ENCODE results near the gene FBRS.

The FBRS gene

GRCh38 chr16:30645727-30646126 lies 12.5 kb upstream of the FBRS start:
- DNase-seq: no peak

GRCh38 chr16:30647274-30647571 lies 11.0 kb upstream of the FBRS start:
- no peak for DNase-seq

DNA sequence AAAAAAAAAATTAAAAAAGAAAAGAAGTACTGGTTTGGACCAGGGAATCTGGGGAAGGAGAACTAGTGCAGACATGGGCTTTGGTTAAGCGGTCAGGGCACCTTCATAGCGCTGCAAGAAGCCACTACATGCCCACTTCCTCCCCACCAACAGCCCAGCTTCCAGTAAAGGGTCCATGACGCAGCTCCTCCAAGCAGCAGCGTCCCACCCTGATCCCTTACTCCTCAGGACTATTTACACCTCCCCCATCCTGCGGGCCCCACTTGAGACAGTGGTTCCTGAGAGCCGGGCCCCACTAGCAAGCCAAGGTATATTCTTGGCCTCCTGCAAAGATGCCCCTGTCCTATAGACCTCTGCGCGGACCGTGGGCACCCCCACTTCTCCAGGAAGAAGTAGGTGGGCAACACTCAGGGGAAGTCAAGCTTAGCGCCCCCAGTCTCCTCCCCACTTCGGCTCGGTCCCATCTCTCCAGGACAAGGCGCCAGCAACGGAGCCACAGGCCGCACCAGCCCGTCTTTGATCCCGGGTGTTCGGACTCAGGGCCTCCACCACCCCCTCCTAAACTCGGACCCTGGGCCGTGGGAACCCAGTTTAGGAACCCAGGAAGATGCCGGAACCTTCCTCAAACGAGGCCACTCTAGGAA lies 8.4 kb upstream of the FBRS start:
- no peak for DNase-seq

GRCh38 chr16:30650369-30651123 lies 7.7 kb upstream of the FBRS start, which contains the start of gene PRR14:
PRR14 (plus strand) TSS chr16:30650960; CDS start chr16:30651646, 686 bp downstream.
- DNase-seq: peak; percentile 99

GRCh38 chr16:30651124-30652004 lies 6.9 kb upstream of the FBRS start:
- peak; percentile 61 for DNase-seq

GRCh38 chr16:30652005-30652296 lies 6.3 kb upstream of the FBRS start:
- DNase-seq: no peak

- DNase-seq: no peak
Observed at GRCh38 chr16:30652718-30653117, 5.5 kb upstream of the FBRS start.

- DNase-seq: no peak
Observed at GRCh38 chr16:30654856-30655255, 3.4 kb upstream of the FBRS start.

- DNase-seq: no peak
Observed at GRCh38 chr16:30655815-30656347, 2.4 kb upstream of the FBRS start.

DNA sequence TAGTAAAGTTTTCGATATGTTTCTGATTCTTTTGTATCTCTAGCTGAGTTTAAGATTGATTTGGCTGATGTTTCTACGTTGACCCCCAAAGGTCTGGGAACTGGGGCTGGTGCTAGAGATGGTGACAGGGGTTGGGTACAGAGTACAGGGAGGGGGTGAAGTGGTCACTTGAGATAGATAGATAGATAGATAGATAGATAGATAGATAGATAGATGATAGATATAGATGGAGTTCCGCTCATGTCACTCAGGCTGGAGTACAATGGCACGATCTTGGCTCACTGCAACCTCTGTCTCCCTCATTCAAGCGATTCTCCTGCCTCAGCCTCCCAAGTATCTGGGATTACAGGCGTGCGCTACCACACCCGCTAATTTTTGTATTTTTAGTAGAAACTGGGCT lies 1.8 kb upstream of the FBRS start:
- no peak for DNase-seq

GRCh38 chr16:30656974-30657865 lies 1.0 kb upstream of the FBRS start:
- DNase-seq: no peak

DNA sequence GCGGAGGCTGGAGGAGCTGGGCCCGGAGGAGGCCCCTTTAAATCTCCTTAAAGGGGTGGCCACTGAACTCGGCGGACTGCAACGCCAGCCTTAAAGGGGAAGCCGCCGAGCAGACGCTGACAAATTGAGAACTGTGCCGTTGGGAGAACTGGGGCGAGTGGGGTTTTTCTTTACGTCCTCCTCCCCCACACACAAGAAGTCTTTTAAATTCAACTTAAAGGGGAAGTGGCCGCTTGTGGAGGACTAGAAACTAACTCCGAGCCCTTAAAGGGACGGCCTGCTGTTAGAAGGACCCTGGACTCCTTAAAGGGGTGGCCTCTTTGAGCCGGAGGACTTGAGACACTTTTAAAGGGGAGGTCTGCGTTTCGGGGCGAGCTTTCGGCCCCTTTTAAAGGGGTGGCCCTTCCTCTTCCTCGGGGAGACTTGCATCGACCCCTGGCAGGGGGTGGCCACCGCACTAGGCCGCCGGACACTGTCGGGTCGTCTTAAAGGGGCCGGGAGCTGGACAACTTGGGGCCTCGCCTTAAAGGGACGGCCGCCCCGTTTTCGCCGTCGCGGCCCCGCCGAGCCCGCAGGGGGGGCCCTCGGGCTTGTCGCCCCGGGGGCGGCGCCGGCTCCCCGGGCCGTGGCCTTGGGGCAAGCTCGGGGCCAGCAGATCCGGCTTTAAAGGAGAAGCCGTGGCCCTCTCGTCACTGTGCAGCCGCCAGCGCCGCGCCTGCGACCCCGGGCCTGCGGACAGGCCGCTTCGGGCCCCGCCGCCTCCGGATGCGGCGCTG lies 688 bp downstream of the FBRS start:
- DNase-seq: peak; percentile 100

GRCh38 chr16:30659507-30660423 lies 1.5 kb downstream of the FBRS start:
- DNase-seq: peak; percentile 34

- DNase-seq: no peak
Observed at GRCh38 chr16:30660424-30661261, 2.4 kb downstream of the FBRS start.

- no peak for DNase-seq
Observed at GRCh38 chr16:30662449-30662848, 4.2 kb downstream of the FBRS start.

DNA sequence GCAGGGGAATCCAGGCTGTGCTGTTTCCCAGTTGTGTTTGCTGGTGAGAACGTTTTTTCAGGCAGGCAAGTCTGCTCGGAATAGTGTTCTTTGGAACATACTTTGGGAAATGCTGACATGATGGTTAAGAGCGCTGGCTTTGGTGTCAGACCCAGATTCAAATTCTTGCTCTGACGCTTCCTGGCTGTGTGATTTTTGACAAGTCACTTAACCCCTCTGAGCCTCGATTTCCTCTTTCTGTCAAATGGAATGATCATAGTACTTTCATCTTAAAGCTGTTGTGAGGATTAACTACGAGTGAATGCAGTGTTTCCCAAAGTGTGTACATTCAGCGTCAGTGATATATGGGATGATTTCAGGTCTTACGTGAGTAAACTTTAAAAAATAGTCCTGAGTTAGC lies 4.8 kb downstream of the FBRS start:
- DNase-seq: no peak

- DNase-seq: no peak
Observed at GRCh38 chr16:30663820-30664219, 5.6 kb downstream of the FBRS start.

DNA sequence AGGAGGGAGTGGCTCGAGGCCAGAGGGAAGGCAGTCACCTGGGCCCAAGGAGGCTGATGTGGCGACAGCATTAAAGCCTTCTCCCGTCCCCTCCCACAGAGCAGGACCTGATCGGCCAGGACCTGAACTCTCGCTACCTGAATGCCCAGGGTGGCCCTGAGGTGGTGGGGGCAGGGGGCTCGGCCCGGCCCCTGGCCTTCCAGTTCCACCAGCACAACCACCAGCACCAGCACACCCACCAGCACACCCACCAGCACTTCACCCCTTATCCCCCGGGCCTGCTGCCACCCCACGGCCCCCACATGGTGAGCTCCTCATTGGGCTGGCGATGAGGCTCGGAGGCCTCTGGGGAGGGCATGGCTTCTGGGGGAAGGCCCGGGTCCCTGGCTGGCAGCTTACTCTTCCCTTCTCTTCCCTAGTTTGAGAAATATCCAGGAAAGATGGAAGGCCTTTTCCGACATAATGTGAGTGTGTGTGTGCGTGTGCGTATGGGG lies 6.4 kb downstream of the FBRS start:
- no peak for DNase-seq

DNA sequence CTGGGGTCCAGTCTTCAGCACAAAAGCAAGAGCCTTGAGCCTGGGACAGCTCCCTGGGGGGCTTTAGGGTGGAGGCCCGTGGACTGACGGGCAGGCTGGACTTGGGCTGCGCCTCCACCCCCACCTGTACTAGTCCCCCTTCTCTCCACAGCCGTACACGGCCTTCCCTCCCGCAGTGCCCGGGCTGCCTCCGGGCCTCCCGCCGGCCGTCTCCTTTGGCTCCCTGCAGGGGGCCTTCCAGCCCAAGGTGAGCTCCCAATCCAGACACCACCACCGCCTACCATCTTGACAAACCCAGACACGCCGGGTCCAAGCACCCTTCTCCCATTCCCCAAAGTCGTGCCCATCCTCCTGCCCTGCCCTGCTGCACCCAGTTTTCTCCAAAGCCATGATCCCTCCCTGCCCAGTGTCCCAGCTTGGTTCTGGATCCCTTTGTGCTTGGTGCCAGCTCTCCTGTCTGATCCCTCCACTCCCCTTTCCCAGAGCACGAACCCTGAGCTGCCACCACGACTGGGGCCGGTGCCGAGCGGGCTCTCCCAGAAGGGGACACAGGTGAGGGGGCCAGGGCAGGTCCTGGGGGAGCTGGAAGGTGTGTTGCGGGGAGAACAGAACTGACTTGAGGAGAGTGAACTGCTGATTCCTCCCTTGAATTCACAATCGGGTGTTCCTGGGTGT lies 7.1 kb downstream of the FBRS start:
- DNase-seq: no peak
